NCI-H2107 treated with DMSO at 0.1 percent for 48 hours (cell line): Measurements from ENCODE around the gene DDB1.

Experiments
- DNase-seq: peaks from one replicate; lab custom pipeline; 2025; ENCODE audit not compliant: unreplicated experiment; lab: John Stamatoyannopoulos, UW

The DDB1 gene

DNA sequence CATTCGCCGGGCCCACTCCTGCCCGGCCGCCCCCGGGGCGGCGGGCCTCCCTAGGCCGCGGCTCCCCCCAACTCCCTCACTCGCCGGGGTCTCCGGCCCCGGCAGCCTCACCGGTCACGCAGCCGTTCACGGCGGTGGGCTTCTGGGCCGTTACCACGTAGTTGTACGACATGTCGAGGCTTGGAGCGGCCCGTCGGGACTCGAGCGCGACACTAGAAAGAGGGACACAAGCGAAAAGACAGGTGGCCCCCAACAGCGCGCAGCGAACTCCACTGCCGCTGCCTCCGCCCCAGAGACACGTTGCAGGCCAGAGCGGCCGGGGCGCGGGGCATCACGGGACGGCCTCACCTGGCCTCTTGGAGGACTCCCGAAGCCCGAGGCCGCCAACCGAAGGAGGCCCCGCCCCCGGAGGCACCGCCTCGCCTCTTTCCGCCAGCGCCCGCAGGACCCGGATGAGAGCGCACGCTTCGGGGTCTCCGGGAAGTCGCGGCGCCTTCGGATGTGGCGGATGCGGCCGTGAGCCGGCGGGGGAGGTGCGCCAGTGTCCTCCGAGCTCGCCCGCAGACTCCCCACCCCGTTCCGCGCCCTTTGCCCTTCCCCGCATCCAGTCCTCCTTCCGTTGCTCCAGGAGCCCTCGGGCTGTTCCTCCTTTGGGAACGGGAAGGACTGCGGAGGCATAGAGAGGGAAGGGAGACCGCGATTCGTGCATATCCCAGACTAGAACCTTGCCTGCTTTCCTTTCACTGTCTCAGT, at the start of gene DDB1, which contains the start of gene TKFC:
TSS of gene DDB1 (minus strand) at position 309 of the 753 bp plus-strand sequence. CDS start at position 172, 137 bp downstream.
TSS of gene TKFC (plus strand) at position 432 of the 753 bp plus-strand sequence. CDS start 1,501 bp downstream, outside the sequence.
- peak; percentile 65 for DNase-seq

DNA sequence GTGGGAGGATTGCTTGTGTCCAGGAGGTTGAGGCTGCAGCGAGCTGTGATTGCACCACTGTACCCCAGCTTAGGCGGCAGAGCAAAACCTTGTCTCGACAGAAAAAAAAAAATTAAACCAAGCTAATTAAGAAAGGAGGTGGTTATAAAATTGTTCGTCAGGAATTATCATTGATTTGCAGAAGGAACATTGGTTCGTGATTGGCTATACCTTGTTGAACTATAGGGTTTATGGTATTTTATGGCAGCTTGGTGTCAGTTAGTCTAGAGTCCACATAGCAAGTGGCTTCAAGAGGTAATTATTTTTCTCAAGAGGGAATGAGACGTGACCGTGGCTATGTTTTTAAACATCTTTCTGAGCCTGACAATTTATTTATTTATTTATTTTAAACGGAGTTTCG, 48.0 kb upstream of the DDB1 start:
- no peak for DNase-seq

DNA sequence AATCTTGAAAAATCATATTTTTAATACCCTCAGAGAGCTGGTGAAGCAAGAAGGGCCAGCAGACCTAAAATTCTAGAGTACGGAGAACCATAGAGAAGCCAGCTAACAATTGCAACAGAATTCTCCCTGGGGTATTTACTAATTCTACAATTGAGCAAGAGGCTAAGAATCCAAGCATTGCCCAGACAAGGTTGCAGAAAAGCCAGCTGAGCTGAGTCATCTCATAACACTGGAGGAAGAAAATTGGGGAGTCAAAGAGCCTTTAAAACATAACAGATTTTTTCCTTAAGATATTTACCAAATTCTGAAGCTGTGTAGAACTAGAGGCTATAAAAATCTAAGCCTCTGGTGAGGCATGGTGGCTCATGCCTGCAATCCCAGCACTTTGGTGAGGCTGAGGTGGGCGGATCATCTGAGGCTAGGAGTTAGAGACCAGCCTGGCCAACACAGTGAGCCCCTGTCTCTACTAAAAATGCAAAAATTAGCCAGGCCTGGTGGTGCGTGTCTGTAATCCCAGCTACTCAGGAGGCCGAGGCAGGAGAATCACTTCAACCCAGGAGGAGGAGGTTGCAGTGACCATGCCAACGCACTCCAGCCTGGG, 45.9 kb upstream of the DDB1 start:
- DNase-seq = no peak

DNA sequence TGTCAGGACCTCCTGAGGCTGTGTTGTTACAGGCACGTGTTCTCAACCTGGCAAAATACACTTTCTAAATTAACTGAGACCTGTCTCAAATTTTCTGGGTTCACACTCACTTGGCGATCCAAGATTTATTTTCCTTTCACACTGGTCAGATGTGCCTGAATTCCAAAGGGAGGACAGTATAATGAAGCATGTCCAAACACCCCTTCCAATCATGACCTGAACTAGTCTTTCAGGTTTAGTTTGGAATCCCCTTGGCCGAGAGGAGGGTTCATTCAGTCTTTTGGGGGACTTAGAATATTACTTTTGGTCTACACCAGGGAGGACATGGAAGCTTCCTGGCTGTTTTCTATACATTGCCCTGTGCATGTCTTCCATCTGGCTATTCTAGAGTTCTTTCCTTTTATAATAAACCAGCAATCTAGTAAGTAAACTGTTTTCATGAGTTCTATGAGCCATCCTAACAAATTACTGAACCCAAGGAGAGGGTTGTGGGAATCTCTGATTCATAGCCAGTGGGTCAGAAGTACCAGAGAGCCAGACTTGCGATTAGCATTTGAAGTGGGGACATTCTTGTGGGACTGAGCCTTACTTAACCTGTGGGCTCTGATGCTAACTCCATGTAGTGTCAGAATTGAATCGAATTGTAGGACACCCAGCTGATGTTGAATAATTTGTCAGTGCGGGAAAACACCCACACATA, 44.7 kb upstream of the DDB1 start:
- DNase-seq = no peak

GRCh38 chr11:61375761-61376108, 42.8 kb upstream of the DDB1 start:
- no peak for DNase-seq

DNA sequence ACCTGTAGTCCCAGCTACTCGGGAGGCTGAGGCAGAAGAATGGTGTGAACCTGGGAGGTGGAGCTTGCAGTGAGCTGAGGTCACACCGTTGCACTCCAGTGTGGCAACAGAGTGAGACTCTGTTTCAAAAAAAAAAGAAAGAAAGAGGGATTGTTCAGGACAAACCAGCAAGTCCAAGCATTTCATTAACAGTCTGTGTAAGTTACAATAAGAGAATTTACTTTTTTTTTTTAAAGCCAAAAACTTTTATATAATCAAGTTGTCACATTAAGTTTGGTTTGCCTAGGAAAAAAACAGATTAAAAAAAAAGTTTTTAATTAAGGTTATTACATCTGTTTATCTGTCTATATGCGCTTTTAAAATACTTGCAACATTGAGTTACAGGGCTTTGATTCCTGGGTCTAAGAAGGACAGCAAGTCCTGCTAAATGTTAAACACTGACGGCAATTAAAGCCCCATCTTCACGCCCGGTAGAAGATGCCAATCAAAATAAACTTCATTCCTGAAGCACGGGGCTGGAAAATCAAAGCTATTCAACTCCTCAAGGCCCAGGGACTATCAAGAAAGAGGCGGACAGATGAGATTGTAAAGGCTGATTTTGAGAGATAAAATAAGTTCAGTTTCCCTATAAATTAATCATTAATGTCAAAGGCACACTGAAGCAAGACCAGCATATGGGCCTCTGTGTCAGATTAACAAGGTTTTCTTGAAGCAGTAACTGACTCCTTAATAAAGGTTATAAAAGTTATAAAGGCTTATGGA, 39.9 kb upstream of the DDB1 start:
- DNase-seq = no peak

DNA sequence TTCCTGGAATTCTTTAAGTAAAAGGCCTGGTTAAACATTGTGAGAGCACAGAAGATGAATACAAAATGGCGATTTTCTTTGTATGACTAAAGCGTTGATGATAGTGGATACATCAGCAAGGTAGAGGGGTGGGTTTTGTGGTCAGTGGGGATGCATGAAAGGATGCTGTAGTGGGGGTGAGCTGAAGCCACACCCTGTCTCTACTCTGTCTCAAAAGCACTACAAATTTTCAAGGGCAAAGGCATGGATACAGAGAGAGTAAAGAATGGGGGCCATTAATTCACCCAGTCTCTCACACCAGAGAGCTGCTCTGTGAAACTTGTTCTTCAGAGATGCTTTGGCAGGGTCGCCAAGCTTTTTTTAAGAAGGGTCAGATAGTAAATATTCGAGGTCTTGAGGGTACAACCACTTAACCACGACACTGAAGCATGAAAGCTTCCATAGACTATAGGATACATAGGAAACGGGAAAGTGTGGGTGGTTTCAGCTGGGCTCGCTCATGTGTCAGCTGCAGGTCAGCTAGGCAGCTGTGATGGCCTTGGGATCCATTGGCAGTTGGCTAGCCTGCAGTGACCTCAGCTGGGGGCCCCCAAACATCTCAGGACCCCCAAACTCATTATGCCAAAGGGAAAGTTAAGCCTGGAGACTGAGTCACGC, 37.6 kb upstream of the DDB1 start:
- no peak for DNase-seq

GRCh38 chr11:61369372-61370348, 36.8 kb upstream of the DDB1 start:
- no peak for DNase-seq

DNA sequence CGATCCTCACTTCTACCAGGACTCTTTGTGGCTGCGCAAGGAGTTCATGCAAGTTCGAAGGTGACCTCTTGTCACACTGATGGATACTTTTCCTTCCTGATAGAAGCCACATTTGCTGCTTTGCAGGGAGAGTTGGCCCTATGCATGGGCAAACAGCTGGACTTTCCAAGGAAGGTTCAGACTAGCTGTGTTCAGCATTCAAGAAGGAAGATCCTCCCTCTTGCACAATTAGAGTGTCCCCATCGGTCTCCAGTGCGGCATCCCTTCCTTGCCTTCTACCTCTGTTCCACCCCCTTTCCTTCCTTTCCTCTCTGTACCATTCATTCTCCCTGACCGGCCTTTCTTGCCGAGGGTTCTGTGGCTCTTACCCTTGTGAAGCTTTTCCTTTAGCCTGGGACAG, 35.7 kb upstream of the DDB1 start:
- DNase-seq = no peak

GRCh38 chr11:61367406-61367805, 34.5 kb upstream of the DDB1 start:
- no peak for DNase-seq

GRCh38 chr11:61364012-61364675, 31.2 kb upstream of the DDB1 start:
- DNase-seq = no peak

DNA sequence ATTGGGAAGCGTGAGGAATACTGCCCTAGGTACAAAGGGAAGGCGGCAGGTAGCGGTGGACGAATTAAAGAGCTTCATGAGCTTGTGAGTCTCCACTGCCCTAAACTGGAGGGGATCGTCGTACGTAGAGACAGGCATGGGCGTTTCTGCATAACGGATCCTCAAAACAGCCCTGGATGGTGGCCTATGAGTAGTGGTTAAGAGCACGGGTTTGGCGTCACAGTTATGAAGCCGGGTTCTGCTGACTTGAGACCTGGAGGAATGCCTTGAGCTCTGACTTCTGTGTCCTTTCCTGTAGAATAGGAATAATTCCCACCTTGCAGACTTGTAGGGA, 29.6 kb upstream of the DDB1 start:
- no peak for DNase-seq

- peak; percentile 71 for DNase-seq
Observed at GRCh38 chr11:61361741-61362541, 29.0 kb upstream of the DDB1 start, which contains the start of the genes CYB561A3 and TMEM138. CYB561A3 (minus strand) TSS chr11:61361882; CDS start chr11:61356713, 5,169 bp downstream. TMEM138 (plus strand) TSS chr11:61362374; CDS start chr11:61364391, 2,017 bp downstream.

- no peak for DNase-seq
Observed at GRCh38 chr11:61361237-61361740, 28.4 kb upstream of the DDB1 start.

GRCh38 chr11:61359516-61359915, 26.6 kb upstream of the DDB1 start:
- no peak for DNase-seq

DNA sequence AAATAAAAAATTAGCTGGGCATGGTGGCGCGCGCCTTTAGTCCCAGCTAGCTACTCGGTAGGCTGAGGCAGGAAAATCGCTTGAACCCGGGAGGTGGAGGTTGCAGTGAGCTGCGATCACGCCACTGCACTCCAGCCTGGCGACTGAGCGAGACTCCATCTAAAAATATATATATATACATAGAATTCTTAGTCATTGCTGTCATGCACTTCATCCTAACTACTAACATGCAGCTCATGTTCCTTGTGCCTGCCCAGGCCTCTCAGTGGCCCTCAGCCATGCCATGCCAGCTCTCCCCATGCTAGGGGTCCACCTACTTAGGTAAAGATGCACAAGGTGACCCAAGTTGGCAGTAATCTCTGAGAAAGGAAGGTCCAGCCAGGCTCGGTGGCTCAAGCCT, 25.7 kb upstream of the DDB1 start:
- no peak for DNase-seq

GRCh38 chr11:61357894-61358239, 25.0 kb upstream of the DDB1 start:
- DNase-seq = no peak

- DNase-seq = no peak
Observed at GRCh38 chr11:61357233-61357893, 24.5 kb upstream of the DDB1 start.
